ENCODE data around the gene IDE.

- TF ChIP-seq, protein P1, sequence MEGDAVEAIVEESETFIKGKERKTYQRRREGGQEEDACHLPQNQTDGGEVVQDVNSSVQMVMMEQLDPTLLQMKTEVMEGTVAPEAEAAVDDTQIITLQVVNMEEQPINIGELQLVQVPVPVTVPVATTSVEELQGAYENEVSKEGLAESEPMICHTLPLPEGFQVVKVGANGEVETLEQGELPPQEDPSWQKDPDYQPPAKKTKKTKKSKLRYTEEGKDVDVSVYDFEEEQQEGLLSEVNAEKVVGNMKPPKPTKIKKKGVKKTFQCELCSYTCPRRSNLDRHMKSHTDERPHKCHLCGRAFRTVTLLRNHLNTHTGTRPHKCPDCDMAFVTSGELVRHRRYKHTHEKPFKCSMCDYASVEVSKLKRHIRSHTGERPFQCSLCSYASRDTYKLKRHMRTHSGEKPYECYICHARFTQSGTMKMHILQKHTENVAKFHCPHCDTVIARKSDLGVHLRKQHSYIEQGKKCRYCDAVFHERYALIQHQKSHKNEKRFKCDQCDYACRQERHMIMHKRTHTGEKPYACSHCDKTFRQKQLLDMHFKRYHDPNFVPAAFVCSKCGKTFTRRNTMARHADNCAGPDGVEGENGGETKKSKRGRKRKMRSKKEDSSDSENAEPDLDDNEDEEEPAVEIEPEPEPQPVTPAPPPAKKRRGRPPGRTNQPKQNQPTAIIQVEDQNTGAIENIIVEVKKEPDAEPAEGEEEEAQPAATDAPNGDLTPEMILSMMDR (conservative IDR thresholded peaks at IDR 0.05), result no peak
- no peak for TF ChIP-seq ZFX (IDR thresholded peaks at IDR 0.05)
Observed at GRCh38 chr10:92452313-92452712, 121.6 kb downstream of the IDE start.
